Measurements from ENCODE around the gene CIBAR2.

Gene CIBAR2

DNA sequence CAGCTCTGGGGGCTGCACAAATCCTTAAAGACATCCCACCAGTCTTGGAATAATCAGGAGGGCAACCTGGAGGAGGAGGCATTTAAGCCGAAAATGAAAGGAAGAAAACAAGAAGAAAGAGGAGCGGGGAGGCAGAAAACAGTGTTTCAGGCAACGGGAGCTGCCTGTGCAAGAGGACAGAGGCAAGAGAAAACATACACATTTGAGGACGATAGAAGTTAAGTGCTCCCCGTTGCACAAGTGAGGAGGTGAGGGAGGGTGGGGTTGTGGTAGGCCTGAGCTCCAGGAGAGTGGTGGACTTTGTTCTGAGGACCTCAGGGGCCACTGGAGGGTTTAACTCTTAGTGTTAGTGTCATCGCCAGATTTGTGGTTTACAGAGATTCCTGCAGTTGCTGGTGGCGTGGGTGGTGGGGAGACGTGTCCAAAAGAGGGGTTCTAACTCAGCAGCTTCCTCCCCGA, 27.6 kb upstream of the CIBAR2 start:
- no peak overlapping the region for H3K4me3 ChIP-seq (ENCODE audit: low read depth, low read length)
- TF ChIP-seq, protein P1, sequence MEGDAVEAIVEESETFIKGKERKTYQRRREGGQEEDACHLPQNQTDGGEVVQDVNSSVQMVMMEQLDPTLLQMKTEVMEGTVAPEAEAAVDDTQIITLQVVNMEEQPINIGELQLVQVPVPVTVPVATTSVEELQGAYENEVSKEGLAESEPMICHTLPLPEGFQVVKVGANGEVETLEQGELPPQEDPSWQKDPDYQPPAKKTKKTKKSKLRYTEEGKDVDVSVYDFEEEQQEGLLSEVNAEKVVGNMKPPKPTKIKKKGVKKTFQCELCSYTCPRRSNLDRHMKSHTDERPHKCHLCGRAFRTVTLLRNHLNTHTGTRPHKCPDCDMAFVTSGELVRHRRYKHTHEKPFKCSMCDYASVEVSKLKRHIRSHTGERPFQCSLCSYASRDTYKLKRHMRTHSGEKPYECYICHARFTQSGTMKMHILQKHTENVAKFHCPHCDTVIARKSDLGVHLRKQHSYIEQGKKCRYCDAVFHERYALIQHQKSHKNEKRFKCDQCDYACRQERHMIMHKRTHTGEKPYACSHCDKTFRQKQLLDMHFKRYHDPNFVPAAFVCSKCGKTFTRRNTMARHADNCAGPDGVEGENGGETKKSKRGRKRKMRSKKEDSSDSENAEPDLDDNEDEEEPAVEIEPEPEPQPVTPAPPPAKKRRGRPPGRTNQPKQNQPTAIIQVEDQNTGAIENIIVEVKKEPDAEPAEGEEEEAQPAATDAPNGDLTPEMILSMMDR (IDR thresholded peaks at IDR 0.05; ENCODE audit: insufficient read depth, low read depth, low read length, missing control alignments), result no peak
- no peak for DNase-seq (ENCODE audit: low read depth)

DNA sequence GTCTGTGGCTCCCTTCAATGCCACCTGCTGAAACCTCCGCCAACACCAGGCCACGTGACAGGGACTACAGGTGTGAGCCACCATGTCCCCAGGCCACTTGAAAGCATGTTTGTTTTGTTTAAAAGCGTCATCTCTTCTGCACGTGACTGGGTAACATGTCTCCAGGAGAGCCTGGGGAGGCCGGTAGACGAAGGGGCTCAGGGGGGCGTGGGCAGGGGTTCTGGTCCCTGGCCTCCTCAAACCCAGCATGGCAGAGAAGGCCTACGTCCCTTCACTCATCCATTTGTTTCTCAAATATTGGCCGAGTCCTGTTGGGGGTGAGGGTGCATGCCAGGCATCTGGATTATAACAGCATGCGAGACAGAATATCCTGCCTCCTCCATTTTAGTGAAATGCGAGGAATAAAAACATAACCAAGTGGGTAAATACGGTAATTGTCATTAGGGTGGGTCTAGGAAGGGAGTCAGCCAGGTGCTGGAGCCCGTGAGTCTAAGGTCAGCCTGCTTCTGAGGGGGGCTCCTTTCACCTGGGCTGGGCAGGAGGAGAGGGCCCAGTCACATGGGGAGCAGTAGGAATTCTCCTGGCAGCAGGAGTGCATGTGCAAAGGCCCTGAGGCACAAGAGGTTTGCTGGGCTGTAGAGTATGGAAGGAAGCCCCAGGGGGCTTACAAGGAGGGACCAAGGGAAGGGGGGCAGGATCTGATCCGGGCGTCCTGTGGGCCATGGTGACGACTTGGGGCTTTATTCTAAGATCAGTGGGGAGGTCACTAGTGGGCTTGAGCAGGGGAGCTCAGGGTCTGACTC, 26.8 kb upstream of the CIBAR2 start:
- no peak overlapping the region for H3K4me3 ChIP-seq (ENCODE audit: low read depth, low read length)
- DNase-seq (ENCODE audit: low read depth), result no peak
- TF ChIP-seq, protein P1 (IDR thresholded peaks at IDR 0.05; ENCODE audit: insufficient read depth, low read depth, low read length, missing control alignments), result no peak

DNA sequence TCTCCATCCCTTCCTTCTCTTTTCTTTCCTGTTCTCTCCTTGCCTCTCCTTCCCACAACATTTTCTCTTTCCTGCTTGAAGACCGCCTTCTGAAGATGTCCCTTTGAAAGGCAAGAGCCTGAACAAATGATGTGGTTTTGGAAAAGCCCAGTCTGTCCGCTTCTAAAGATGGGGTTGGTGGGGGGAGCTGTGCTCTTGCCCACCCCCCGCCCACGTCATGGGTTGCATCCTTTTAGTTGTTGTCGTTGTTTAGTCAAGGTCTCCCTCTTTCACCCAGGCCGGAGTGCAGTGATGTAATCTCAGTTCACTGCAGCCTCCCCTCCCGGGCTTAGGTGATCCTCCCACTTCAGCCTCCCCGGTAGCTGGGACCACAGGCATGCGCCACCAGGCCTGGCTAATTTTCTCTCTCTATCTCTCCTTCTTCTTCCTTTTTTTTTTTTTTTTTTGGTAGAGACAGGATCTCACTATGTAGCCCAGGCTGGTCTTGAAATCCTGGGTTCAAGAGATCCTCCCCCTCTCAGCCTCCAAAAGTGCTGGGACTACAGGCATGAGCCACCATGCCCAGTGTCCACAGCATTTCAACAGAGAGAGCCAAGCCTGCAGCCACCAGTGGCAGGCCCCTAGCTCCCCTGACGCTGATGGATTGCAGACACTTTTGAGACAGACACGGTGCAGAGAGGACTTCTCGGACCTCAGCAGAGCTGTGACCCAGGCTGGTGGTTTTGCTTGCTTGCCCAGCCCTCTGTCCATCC, 26.0 kb upstream of the CIBAR2 start:
- TF ChIP-seq, protein P1 (IDR thresholded peaks at IDR 0.05; ENCODE audit: insufficient read depth, low read depth, low read length, missing control alignments), result no peak
- no peak for DNase-seq (ENCODE audit: low read depth)
- no peak overlapping the region for H3K4me3 ChIP-seq (ENCODE audit: low read depth, low read length)

DNA sequence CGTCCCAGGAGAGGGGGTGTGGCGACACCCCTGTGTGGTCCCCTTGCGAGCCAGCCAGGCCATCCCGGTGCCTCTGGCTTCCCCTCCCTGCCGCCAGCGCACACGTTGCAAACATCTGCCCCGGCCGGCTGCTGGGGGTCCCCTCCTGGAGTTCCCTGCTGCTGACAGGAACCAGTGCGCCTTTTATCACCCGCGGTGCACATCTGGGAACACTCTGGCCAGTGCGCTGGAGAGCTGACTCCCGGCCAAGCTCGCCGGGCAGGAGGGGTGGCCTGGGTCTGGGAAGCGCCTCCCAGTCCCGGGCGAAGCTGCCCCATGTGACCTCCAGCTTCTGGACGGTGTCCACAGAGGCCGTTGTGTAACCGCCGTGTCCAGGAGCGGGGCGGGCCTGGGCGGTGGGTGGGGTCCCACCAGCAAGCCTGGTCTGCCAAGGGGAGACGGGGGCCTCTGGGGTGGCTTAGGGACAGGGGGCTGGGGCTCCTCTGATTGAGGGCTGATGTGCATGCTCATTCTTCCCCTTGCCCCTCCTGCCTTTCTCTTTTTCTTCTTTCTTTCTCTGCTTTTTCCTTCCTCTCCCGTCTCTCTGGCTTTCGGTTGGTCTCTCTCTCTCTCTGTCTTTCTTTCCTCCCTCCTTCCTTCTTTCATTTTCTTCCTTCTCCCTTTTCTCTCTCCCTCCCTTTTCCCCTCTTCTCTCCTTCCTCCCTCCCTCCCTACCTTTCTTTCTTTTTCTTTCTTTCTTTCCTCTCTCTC, 25.2 kb upstream of the CIBAR2 start:
- TF ChIP-seq, protein P1 (IDR thresholded peaks at IDR 0.05; ENCODE audit: insufficient read depth, low read depth, low read length, missing control alignments), result no peak
- no peak for DNase-seq (ENCODE audit: low read depth)
- H3K4me3 ChIP-seq (ENCODE audit: low read depth, low read length), result no peak overlapping the region

DNA sequence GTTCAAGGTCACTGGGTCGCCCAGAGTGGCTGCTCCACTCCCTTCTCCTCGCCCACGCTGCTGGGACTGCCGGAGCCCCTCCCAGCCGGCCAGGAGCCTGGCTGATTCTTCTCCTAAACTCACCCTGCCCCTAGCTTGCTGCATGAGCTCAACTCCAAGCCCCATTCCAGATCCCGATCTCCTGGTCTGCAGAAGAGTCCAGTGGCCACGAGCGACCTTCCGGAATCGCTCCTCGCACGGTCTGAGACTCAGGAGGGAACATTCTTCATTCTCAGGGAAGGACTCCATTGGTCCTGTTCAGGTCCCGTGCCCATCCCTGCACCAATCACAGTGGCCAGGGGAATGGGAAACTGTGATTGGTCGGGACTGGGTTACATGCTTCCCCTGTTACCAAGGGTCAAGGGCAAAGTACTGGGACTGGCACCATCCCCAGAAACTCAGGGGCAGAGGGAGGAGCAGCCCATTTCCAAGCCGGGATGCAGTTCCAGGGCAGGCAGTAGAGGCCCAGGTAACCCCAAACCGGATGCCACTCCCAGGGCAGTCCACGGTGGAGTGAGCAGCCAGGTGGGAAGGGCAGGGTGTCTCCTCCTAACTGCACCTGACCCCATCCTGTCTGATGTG, 24.5 kb upstream of the CIBAR2 start:
- TF ChIP-seq, protein P1 (IDR thresholded peaks at IDR 0.05; ENCODE audit: insufficient read depth, low read depth, low read length, missing control alignments), result no peak
- peak; percentile 55 for DNase-seq (ENCODE audit: low read depth)
- H3K4me3 ChIP-seq (ENCODE audit: low read depth, low read length), result no peak overlapping the region

DNA sequence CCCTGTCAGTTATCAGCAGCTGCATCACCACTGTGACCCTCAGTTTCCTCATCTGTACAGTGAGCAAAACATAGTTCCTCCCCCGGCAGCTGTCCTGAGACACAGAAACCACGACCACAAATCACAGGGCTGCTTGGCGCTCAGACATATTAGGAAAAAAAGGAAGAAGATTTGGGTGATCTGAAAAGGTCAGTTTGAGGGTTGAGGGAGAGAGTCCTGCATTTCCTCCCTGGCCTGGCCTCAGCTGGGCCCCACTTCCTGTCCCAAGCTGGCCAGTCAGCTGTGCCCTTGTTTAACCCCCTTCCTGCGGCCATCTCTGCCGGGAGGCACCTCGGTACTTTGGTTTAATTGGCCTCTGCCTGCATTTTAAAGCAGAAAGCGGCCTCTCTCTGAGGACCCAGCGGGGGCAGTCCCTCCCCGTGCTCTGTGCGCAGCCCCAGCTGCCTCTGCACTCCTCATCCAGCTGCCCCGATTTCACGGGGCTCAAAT, 24.0 kb upstream of the CIBAR2 start:
- TF ChIP-seq, protein P1 (IDR thresholded peaks at IDR 0.05; ENCODE audit: insufficient read depth, low read depth, low read length, missing control alignments), result no peak
- no peak overlapping the region for H3K4me3 ChIP-seq (ENCODE audit: low read depth, low read length)
- DNase-seq (ENCODE audit: low read depth), result peak; percentile 49

Measured in GM12865 (cell line).